GM18498 (cell line): ENCODE results near the gene B4GALT1.
"Not testable (repeated sequence)": the region's sequence is repeated elsewhere in the genome, so short reads cannot be mapped to it uniquely, and the experiment has no call there.

Experiments
- ATAC-seq: cut with Tn5 transposase; IDR thresholded peaks from one replicate; pipeline ENCODE4 v1.9.1; 2021; ENCODE audit warnings: mild to moderate bottlenecking, moderate library complexity; ENCODE audit not compliant: unreplicated experiment

The B4GALT1 gene

GRCh38 chr9:33163433-33164137 is 3.6 kb downstream of the B4GALT1 start:
- no peak for ATAC-seq

- ATAC-seq: no peak
Observed at GRCh38 chr9:33162721-33163311, 4.3 kb downstream of the B4GALT1 start.

- ATAC-seq: no peak
Observed at GRCh38 chr9:33161589-33162132, 5.5 kb downstream of the B4GALT1 start.

GRCh38 chr9:33161011-33161588 is 6.0 kb downstream of the B4GALT1 start:
- ATAC-seq: no peak

GRCh38 chr9:33160446-33160845 is 6.7 kb downstream of the B4GALT1 start:
- not testable (repeated sequence) for ATAC-seq

- peak; percentile 28 for ATAC-seq
Observed at GRCh38 chr9:33159777-33160127, 7.4 kb downstream of the B4GALT1 start.

GRCh38 chr9:33158843-33159776 is 8.0 kb downstream of the B4GALT1 start:
- ATAC-seq: no peak

GRCh38 chr9:33157960-33158842 is 8.9 kb downstream of the B4GALT1 start:
- no peak for ATAC-seq

- no peak for ATAC-seq
Observed at GRCh38 chr9:33155393-33155792, 11.7 kb downstream of the B4GALT1 start.

GRCh38 chr9:33154371-33154770 is 12.8 kb downstream of the B4GALT1 start:
- ATAC-seq: no peak

GRCh38 chr9:33153666-33154065 is 13.5 kb downstream of the B4GALT1 start:
- peak; percentile 53 for ATAC-seq

GRCh38 chr9:33153001-33153400 is 14.1 kb downstream of the B4GALT1 start:
- ATAC-seq: no peak

GRCh38 chr9:33151601-33152000 is 15.5 kb downstream of the B4GALT1 start:
- no peak for ATAC-seq

- ATAC-seq: no peak
Observed at GRCh38 chr9:33151007-33151557, 16.1 kb downstream of the B4GALT1 start.

GRCh38 chr9:33148367-33149014 is 18.6 kb downstream of the B4GALT1 start:
- no peak for ATAC-seq

- no peak for ATAC-seq
Observed at GRCh38 chr9:33147416-33148169, 19.5 kb downstream of the B4GALT1 start.

GRCh38 chr9:33146298-33146697 is 20.8 kb downstream of the B4GALT1 start:
- no peak for ATAC-seq

GRCh38 chr9:33144551-33144950 is 22.6 kb downstream of the B4GALT1 start:
- ATAC-seq: no peak

- ATAC-seq: no peak
Observed at GRCh38 chr9:33143241-33143661, 23.9 kb downstream of the B4GALT1 start.
